HCT116 (cell line): Measurements from ENCODE around the gene SYTL5. TPM values are rescaled to one million over a fixed set of nuclear protein-coding genes. Genes with fewer than 3 reads are reported as not detected.

ENCODE experiments used
- ATAC-seq: fragments of 200-7000 bp; cut with Tn5 transposase; 2 replicates; pipeline ENCODE4 v1.9.1; 2020; ENCODE audit warnings: mild to moderate bottlenecking, moderate library complexity
- BruUV-seq: library from RNA; stranded (reverse); fragments of 400-500 nt; replicated peaks from 2 replicates; lab custom pipeline; 2021; lab: Mats Ljungman, UMichigan
- CTCF ChIA-PET: fragments of 300-600 bp; sonication (Branson Sonifier 250); formaldehyde crosslinking; loops from one replicate; lab custom pipeline; 2021; ENCODE audit warnings: antibody characterized with exemption; lab: Charles Lee
- POLR2A ChIA-PET: fragments of 300-600, 350-600 bp; sonication (Branson Sonifier 250); formaldehyde crosslinking; loops from one replicate; lab custom pipeline; 2021; ENCODE audit warnings: antibody characterized with exemption; lab: Charles Lee
- RAD21 ChIA-PET, 2 experiments: fragments of 300-600 bp; sonication (Branson Sonifier 250); formaldehyde crosslinking; loops; one replicate each; lab custom pipeline; 2023; ENCODE audit warnings: low total read pairs in 2 of 2; ENCODE audit not compliant: uncharacterized antibody in 2 of 2, unreplicated experiment in 2 of 2, low non-redundant PET in 1 of 2; lab: Charles Lee
- DNase-seq: peaks from one replicate; pipeline ENCODE4 v3.0.0-alpha.2; 2010; ENCODE audit warnings: low read depth, low spot score
- H2AFZ ChIP-seq: fragments of 200-600 bp; shearing (Covaris generic), sonication (generic); 2 replicates; pipeline ENCODE4 v1.6.1; 2017; ENCODE audit warnings: low read depth, mixed run types, mixed read lengths, antibody characterized with exemption, low read length; ENCODE audit not compliant: poor library complexity, severe bottlenecking
- H3K27ac ChIP-seq: 2 replicates; pipeline ENCODE4 v1.5.1; 2012; ENCODE audit warnings: low read depth, low read length
- H3K27me3 ChIP-seq: fragments of 200-600 bp; sonication (generic); 2 replicates; pipeline ENCODE4 v1.6.1; 2016; ENCODE audit warnings: mixed run types, low read length, mixed read lengths; ENCODE audit not compliant: insufficient read depth
- H3K36me3 ChIP-seq, 2 experiments: fragments of 200-500 bp in 1 of 2; fragments of 200-600 bp in 1 of 2; sonication (Bioruptor generic) in 1 of 2; sonication (generic) in 1 of 2; 2 replicates each; pipeline versions ENCODE4 v1.5.1 to v1.6.1; 2014 to 2016; ENCODE audit warnings: low read length in 2 of 2, inconsistent platforms in 1 of 2, mixed read lengths in 1 of 2, mixed run types in 1 of 2; ENCODE audit not compliant: insufficient read depth in 2 of 2, control insufficient read depth in 1 of 2
- H3K4me1 ChIP-seq, 2 experiments: fragments of 200-600 bp in 1 of 2; sonication (generic) in 1 of 2; 2 replicates each; pipeline versions ENCODE4 v1.5.1 to v1.6.1; 2012 to 2017; ENCODE audit warnings: low read length in 2 of 2, inconsistent platforms in 1 of 2, mild to moderate bottlenecking in 1 of 2, mixed read lengths in 1 of 2, mixed run types in 1 of 2, moderate library complexity in 1 of 2; ENCODE audit not compliant: insufficient read depth in 2 of 2, control insufficient read depth in 1 of 2
- H3K4me2 ChIP-seq: fragments of 200-600 bp; sonication (generic); 2 replicates; pipeline ENCODE4 v1.6.1; 2017; ENCODE audit warnings: mixed run types, low read length, mixed read lengths
- H3K4me3 ChIP-seq, 2 experiments: fragments of 200-600 bp in 1 of 2; sonication (generic) in 1 of 2; replicated peaks in 1 of 2; 2 replicates each; pipeline ENCODE4 v1.5.1; 2011 to 2016; ENCODE audit warnings: low read length in 2 of 2, control low read depth in 1 of 2, low read depth in 1 of 2, mild to moderate bottlenecking in 1 of 2, mixed read lengths in 1 of 2, mixed run types in 1 of 2
- H3K79me2 ChIP-seq: fragments of 200-600 bp; sonication (generic); 2 replicates; pipeline ENCODE4 v1.6.1; 2017; ENCODE audit warnings: mild to moderate bottlenecking, mixed run types, low read length, moderate library complexity, mixed read lengths; ENCODE audit not compliant: insufficient read depth
- H3K9ac ChIP-seq: fragments of 200-600 bp; sonication (generic); 2 replicates; pipeline ENCODE4 v1.6.1; 2016; ENCODE audit warnings: low read length, mixed read lengths
- H3K9me2 ChIP-seq: fragments of 200-600 bp; sonication (generic), shearing (Covaris generic); 2 replicates; pipeline ENCODE4 v1.6.1; 2017; ENCODE audit warnings: mixed run types, mild to moderate bottlenecking, moderate library complexity; ENCODE audit not compliant: insufficient read depth
- H3K9me3 ChIP-seq, 2 experiments: fragments of 200-500 bp in 1 of 2; fragments of 200-600 bp in 1 of 2; sonication (Bioruptor generic) in 1 of 2; sonication (generic) in 1 of 2; 2 replicates each; pipeline ENCODE4 v1.6.1; 2014 to 2017; ENCODE audit warnings: low read length in 2 of 2, mixed read lengths in 2 of 2, inconsistent platforms in 1 of 2, low read depth in 1 of 2, mild to moderate bottlenecking in 1 of 2, mixed run types in 1 of 2, moderate library complexity in 1 of 2; ENCODE audit not compliant: control insufficient read depth in 1 of 2, insufficient read depth in 1 of 2
- H4K20me1 ChIP-seq: fragments of 200-600 bp; sonication (generic), shearing (Covaris generic); 2 replicates; pipeline ENCODE4 v1.6.1; 2017; ENCODE audit warnings: mixed run types, mild to moderate bottlenecking, moderate library complexity; ENCODE audit not compliant: insufficient read depth
- CBX3 ChIP-seq: IDR thresholded peaks from 2 replicates; pipeline ENCODE4 v1.6.1; 2012; ENCODE audit warnings: low read depth
- CEBPB ChIP-seq: IDR thresholded peaks from 2 replicates; pipeline ENCODE4 v1.6.1; 2012; ENCODE audit warnings: low read depth
- CTCF ChIP-seq, 3 experiments: fragments of 200-600 bp in 1 of 3; sonication (generic) in 1 of 3; IDR thresholded peaks in 2 of 3; conservative IDR thresholded peaks in 1 of 3; 2 replicates each; pipeline ENCODE4 v1.5.1; 2012 to 2017; ENCODE audit warnings: low read depth in 2 of 3, low read length in 2 of 3, antibody characterized with exemption in 1 of 3, borderline replicate concordance in 1 of 3, control low read depth in 1 of 3, mild to moderate bottlenecking in 1 of 3, mixed read lengths in 1 of 3, mixed run types in 1 of 3, moderate library complexity in 1 of 3; ENCODE audit not compliant: insufficient read depth in 1 of 3
- EGR1 ChIP-seq: IDR thresholded peaks from 2 replicates; pipeline ENCODE4 v1.6.1; 2012; ENCODE audit warnings: low read depth
- ELF1 ChIP-seq: IDR thresholded peaks from 2 replicates; pipeline ENCODE4 v1.6.1; 2012; ENCODE audit warnings: low read depth, borderline replicate concordance
- EZH2 ChIP-seq: fragments of 200-600 bp; sonication (generic); IDR thresholded peaks from 2 replicates; pipeline ENCODE4 v1.6.1; 2017; ENCODE audit warnings: antibody characterized with exemption, mixed run types
- EZH2phosphoT487 ChIP-seq: fragments of 200-600 bp; IDR thresholded peaks from 2 replicates; pipeline ENCODE4 v1.6.1; 2018; ENCODE audit warnings: antibody characterized with exemption, borderline replicate concordance
- FOSL1 ChIP-seq: IDR thresholded peaks from 2 replicates; pipeline ENCODE4 v1.6.1; 2012; ENCODE audit warnings: low read depth
- JUND ChIP-seq: IDR thresholded peaks from 2 replicates; pipeline ENCODE4 v1.6.1; 2012
- MAX ChIP-seq: IDR thresholded peaks from 2 replicates; pipeline ENCODE4 v1.6.1; 2012
- POLR2AphosphoS5 ChIP-seq: IDR thresholded peaks from 2 replicates; pipeline ENCODE4 v1.6.1; 2011; ENCODE audit warnings: mild to moderate bottlenecking, low read depth, low read length, moderate library complexity
- RAD21 ChIP-seq: IDR thresholded peaks from 2 replicates; pipeline ENCODE4 v1.6.1; 2012; ENCODE audit warnings: low read depth, mild to moderate bottlenecking
- REST ChIP-seq: IDR thresholded peaks from 2 replicates; pipeline ENCODE4 v1.6.1; 2012; ENCODE audit warnings: low read depth
- SIN3A ChIP-seq: IDR thresholded peaks from 2 replicates; pipeline ENCODE4 v1.6.1; 2012; ENCODE audit warnings: low read depth
- SP1 ChIP-seq: IDR thresholded peaks from 2 replicates; pipeline ENCODE4 v1.6.1; 2012; ENCODE audit warnings: low read depth
- SRF ChIP-seq: IDR thresholded peaks from 2 replicates; pipeline ENCODE4 v1.6.1; 2012; ENCODE audit warnings: low read depth
- TCF7L2 ChIP-seq: IDR thresholded peaks from 2 replicates; pipeline ENCODE4 v1.7.0; 2011; ENCODE audit warnings: borderline replicate concordance, inconsistent platforms; ENCODE audit not compliant: insufficient read depth, insufficient read length; ENCODE audit errors: extremely low read depth
- YY1 ChIP-seq: IDR thresholded peaks from 2 replicates; pipeline ENCODE4 v1.6.1; 2011; ENCODE audit warnings: low read length, low read depth, moderate library complexity, mild to moderate bottlenecking; ENCODE audit not compliant: insufficient replicate concordance; ENCODE audit errors: extremely low read depth
- ZFX ChIP-seq: fragments of 450-650 bp; IDR thresholded peaks from 2 replicates; pipeline ENCODE4 v1.6.1; 2017
- ZNF274 ChIP-seq: fragments of 200-500 bp; sonication (Bioruptor generic); IDR thresholded peaks from 2 replicates; pipeline ENCODE4 v1.6.1; 2014; ENCODE audit warnings: mild to moderate bottlenecking, low read depth, low read length, inconsistent platforms
- intact Hi-C: fragments of 100-400 bp; cut with micrococcal nuclease; formaldehyde crosslinking; loops from 2 replicates; pipeline ENCODE4 v1.10.0; 2022
- total RNA-seq: library from RNA; stranded (reverse); gene quantifications from one replicate; pipeline ENCODE4 v1.2.1, GENCODE V29; 2021; ENCODE audit not compliant: unreplicated experiment

SYTL5 gene
- total RNA-seq, 1 experiment from 2014 or later, result 0.20 TPM

- no peak overlapping the region for H2AFZ ChIP-seq
- H3K27me3 ChIP-seq, result no peaks in the 10 kb centered on the region; the same call in 1 of the 2 replicates
- H3K27ac ChIP-seq, result no peak overlapping the region; the same call in 1 of the 2 replicates
- peaks cover 14 to 22% of the 10 kb centered on the region in 2 experiments for H3K4me1 ChIP-seq
- ChIA-PET RAD21 (interaction anchor here in 1 of 2 experiments (0.6 kb wide), 1 partner anchor 9 kb away, joined by 3 read pairs; no protein-coding TSS in a partner anchor), CTCF (no interaction called here), POLR2A (no interaction called here)
- no peaks in the 10 kb centered on the region for H4K20me1 ChIP-seq
- H3K4me2 ChIP-seq, result peak overlapping the region; percentile 48
- no peaks in the 10 kb centered on the region for H3K79me2 ChIP-seq
- TF ChIP-seq POLR2AphosphoS5 (no peak), SIN3A (no peak), EGR1 (no peak), CBX3 (peak; percentile 45; the same call in 1 of the 2 replicates), ELF1 (no peak), REST (no peak), ZNF274 (no peak), TCF7L2 (peak; percentile 52), SRF (no peak; the same call in 1 of the 2 replicates), EZH2 (no peak), MAX (no peak), RAD21 (no peak), EZH2phosphoT487 (no peak), YY1 (no peak), JUND (peak; percentile 87), ZFX (no peak), CTCF (IDR thresholded peaks at IDR 0.05 in 2 of 3, conservative IDR thresholded peaks at IDR 0.05 in 1 of 3; ENCODE audit: borderline replicate concordance in 1 of 3, insufficient read depth in 1 of 3, low read depth in 2 of 3, low read length in 2 of 3) (no peak), SP1 (peak; percentile 72; the same call in 1 of the 2 replicates), FOSL1 (peak; percentile 94), CEBPB (peak; percentile 75)
- no peaks in the 10 kb centered on the region for H3K9me2 ChIP-seq
- intact Hi-C loops, result no loop called here
- peak; percentile 94 for ATAC-seq
- peak; percentile 73 for DNase-seq
- no peaks in the 10 kb centered on the region for H3K9me3 ChIP-seq
- no TSS peak for BruUV-seq
- no peaks in the 10 kb centered on the region for H3K36me3 ChIP-seq
- H3K4me3 ChIP-seq, result no peak overlapping the region; a peak in 1 of 4 replicates
- no peak overlapping the region for H3K9ac ChIP-seq
These were observed 55.0 kb downstream of the SYTL5 start for GRCh38 chrX:38061335-38061734.
